ENCODE results near the gene APEX2.

DNA sequence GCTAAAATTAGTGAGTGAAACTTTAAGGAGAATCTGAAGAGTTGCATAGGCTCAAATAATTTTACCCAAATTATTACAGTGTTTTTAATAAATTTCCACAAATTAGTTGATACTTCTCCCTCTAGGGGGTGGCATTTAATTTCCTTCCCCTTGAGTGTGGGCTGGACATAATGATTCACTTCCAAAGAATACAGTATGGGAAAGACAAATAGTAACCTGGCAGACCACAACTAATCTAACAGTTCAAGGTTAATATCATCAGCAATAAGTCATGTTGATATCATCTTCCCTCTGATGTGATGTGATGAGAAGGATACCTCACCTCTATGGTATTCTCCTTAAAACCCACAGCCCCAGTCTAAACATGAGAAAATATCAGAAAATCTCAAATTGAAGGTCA, 21.7 kb upstream of the APEX2 start:
- no peak for TF ChIP-seq EZH2 (IDR thresholded peaks at IDR 0.05; ENCODE audit: borderline replicate concordance, low read depth, low read length, severe bottlenecking)
- TF ChIP-seq, protein P1, sequence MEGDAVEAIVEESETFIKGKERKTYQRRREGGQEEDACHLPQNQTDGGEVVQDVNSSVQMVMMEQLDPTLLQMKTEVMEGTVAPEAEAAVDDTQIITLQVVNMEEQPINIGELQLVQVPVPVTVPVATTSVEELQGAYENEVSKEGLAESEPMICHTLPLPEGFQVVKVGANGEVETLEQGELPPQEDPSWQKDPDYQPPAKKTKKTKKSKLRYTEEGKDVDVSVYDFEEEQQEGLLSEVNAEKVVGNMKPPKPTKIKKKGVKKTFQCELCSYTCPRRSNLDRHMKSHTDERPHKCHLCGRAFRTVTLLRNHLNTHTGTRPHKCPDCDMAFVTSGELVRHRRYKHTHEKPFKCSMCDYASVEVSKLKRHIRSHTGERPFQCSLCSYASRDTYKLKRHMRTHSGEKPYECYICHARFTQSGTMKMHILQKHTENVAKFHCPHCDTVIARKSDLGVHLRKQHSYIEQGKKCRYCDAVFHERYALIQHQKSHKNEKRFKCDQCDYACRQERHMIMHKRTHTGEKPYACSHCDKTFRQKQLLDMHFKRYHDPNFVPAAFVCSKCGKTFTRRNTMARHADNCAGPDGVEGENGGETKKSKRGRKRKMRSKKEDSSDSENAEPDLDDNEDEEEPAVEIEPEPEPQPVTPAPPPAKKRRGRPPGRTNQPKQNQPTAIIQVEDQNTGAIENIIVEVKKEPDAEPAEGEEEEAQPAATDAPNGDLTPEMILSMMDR (IDR thresholded peaks at IDR 0.05; ENCODE audit: borderline replicate concordance, extremely low read depth, low read length, poor library complexity, severe bottlenecking), result no peak

Data from DND-41 (cell line).